ENCODE results near the gene MAPK13.
"Not testable (repeated sequence)": the region's sequence is repeated elsewhere in the genome, so short reads cannot be mapped to it uniquely, and the experiment has no call there.

MAPK13 gene

GRCh38 chr6:36129941-36130666 is at the start of gene MAPK13:
TSS of gene MAPK13 (plus strand) at chr6:36130513. CDS start at chr6:36130583, 70 bp downstream.
- Histone ChIP-seq H3K36me3 (peaks cover 7% of the 10 kb centered on the region; the same call in 1 of the 2 replicates), H3K4me2 (peak within 1 kb of the TSS; percentile 99), H3K9me3 (no peaks in the 10 kb centered on the region), H3K9ac (peak within 1 kb of the TSS; percentile 86), H4K20me1 (no peaks in the 10 kb centered on the region), H3K4me1 (peaks cover 89% of the 10 kb centered on the region), H3K27me3 (no peaks in the 10 kb centered on the region), H3K4me3 (peak within 1 kb of the TSS; percentile 75), H3K27ac (peak within 1 kb of the TSS; percentile 91)
- no peak for TF ChIP-seq Cebpa-rat (IDR thresholded peaks at IDR 0.05)

GRCh38 chr6:36082318-36082717 is 48.0 kb upstream of the MAPK13 start:
- peaks cover 98% of the 10 kb centered on the region for H3K36me3 ChIP-seq
- no peak for TF ChIP-seq Cebpa-rat (IDR thresholded peaks at IDR 0.05)
- H3K4me3 ChIP-seq = no peak overlapping the region
- H3K9ac ChIP-seq = no peak overlapping the region
- H3K4me2 ChIP-seq = no peak overlapping the region
- H4K20me1 ChIP-seq = no peaks in the 10 kb centered on the region; the same call in 1 of the 2 replicates
- H3K27me3 ChIP-seq = no peaks in the 10 kb centered on the region
- no peak overlapping the region for H3K27ac ChIP-seq
- H3K9me3 ChIP-seq = peaks cover 86% of the 10 kb centered on the region
- H3K4me1 ChIP-seq = no peaks in the 10 kb centered on the region

- H3K27ac ChIP-seq = no peak overlapping the region
- peaks cover 92% of the 10 kb centered on the region for H3K36me3 ChIP-seq
- no peak overlapping the region for H3K4me3 ChIP-seq
- no peak for TF ChIP-seq Cebpa-rat (IDR thresholded peaks at IDR 0.05)
- H4K20me1 ChIP-seq = no peaks in the 10 kb centered on the region
- no peaks in the 10 kb centered on the region for H3K27me3 ChIP-seq
- peaks cover 90% of the 10 kb centered on the region for H3K9me3 ChIP-seq
- H3K9ac ChIP-seq = no peak overlapping the region
- H3K4me2 ChIP-seq = no peak overlapping the region
- H3K4me1 ChIP-seq = no peaks in the 10 kb centered on the region
Measured at GRCh38 chr6:36083446-36083845, 46.9 kb upstream of the MAPK13 start.

GRCh38 chr6:36088204-36088603 is 42.1 kb upstream of the MAPK13 start:
- H3K4me3 ChIP-seq, H3K4me1 ChIP-seq, H3K4me2 ChIP-seq, H3K27me3 ChIP-seq, H3K9ac ChIP-seq, H3K27ac ChIP-seq, H4K20me1 ChIP-seq: not testable (repeated sequence)
- Histone ChIP-seq H3K9me3 (peaks cover 45% of the 10 kb centered on the region), H3K36me3 (peaks cover 83% of the 10 kb centered on the region)

- TF ChIP-seq Cebpa-rat (IDR thresholded peaks at IDR 0.05) = no peak
- Histone ChIP-seq H3K27me3 (no peaks in the 10 kb centered on the region), H3K27ac (no peak overlapping the region), H4K20me1 (0 out of 2 replicates have a peak, but pooled peaks cover 3% of the 10 kb centered on the region), H3K4me2 (no peak overlapping the region), H3K4me3 (no peak overlapping the region), H3K9ac (no peak overlapping the region), H3K9me3 (peaks cover 36% of the 10 kb centered on the region), H3K36me3 (peaks cover 75% of the 10 kb centered on the region), H3K4me1 (no peaks in the 10 kb centered on the region)
Measured at GRCh38 chr6:36089048-36089447, 41.3 kb upstream of the MAPK13 start.

GRCh38 chr6:36094238-36094637 is 36.1 kb upstream of the MAPK13 start:
- Histone ChIP-seq H4K20me1 (0 out of 2 replicates have a peak, but pooled peaks cover 12% of the 10 kb centered on the region), H3K36me3 (peaks cover 59% of the 10 kb centered on the region), H3K4me3 (no peak overlapping the region), H3K27me3 (no peaks in the 10 kb centered on the region), H3K4me2 (no peak overlapping the region), H3K9ac (no peak overlapping the region), H3K9me3 (no peaks in the 10 kb centered on the region), H3K27ac (no peak overlapping the region), H3K4me1 (peaks cover 18% of the 10 kb centered on the region)
- no peak for TF ChIP-seq Cebpa-rat (IDR thresholded peaks at IDR 0.05)

- no peaks in the 10 kb centered on the region for H3K27me3 ChIP-seq
- no peak overlapping the region for H3K9ac ChIP-seq
- TF ChIP-seq Cebpa-rat (IDR thresholded peaks at IDR 0.05) = no peak
- no peak overlapping the region; the same call in 1 of the 2 replicates for H3K4me2 ChIP-seq
- H3K36me3 ChIP-seq = peaks cover 58% of the 10 kb centered on the region
- no peak overlapping the region for H3K4me3 ChIP-seq
- 0 out of 2 replicates have a peak, but pooled peaks cover 12% of the 10 kb centered on the region for H4K20me1 ChIP-seq
- no peaks in the 10 kb centered on the region for H3K9me3 ChIP-seq
- H3K4me1 ChIP-seq = peaks cover 25% of the 10 kb centered on the region
- H3K27ac ChIP-seq = no peak overlapping the region
Measured at GRCh38 chr6:36094753-36095496, 35.4 kb upstream of the MAPK13 start.

GRCh38 chr6:36095497-36096391 is 34.6 kb upstream of the MAPK13 start:
- TF ChIP-seq Cebpa-rat (IDR thresholded peaks at IDR 0.05) = no peak
- Histone ChIP-seq H3K27me3 (no peaks in the 10 kb centered on the region), H3K9ac (no peak overlapping the region), H3K9me3 (no peaks in the 10 kb centered on the region), H3K36me3 (peaks cover 58% of the 10 kb centered on the region), H3K4me2 (no peak overlapping the region), H3K4me1 (peaks cover 28% of the 10 kb centered on the region), H4K20me1 (0 out of 2 replicates have a peak, but pooled peaks cover 12% of the 10 kb centered on the region), H3K4me3 (no peak overlapping the region), H3K27ac (no peak overlapping the region)

GRCh38 chr6:36098253-36098919 is 31.9 kb upstream of the MAPK13 start:
- H4K20me1 ChIP-seq = 0 out of 2 replicates have a peak, but pooled peaks cover 12% of the 10 kb centered on the region
- no peak overlapping the region for H3K27ac ChIP-seq
- no peak for TF ChIP-seq Cebpa-rat (IDR thresholded peaks at IDR 0.05)
- H3K27me3 ChIP-seq = no peaks in the 10 kb centered on the region
- H3K36me3 ChIP-seq = peaks cover 62% of the 10 kb centered on the region
- H3K9me3 ChIP-seq = no peaks in the 10 kb centered on the region
- peaks cover 28% of the 10 kb centered on the region for H3K4me1 ChIP-seq
- H3K4me2 ChIP-seq = 0 out of 2 replicates have a peak overlapping the region, but pooled peaks have one; percentile 16
- no peak overlapping the region for H3K9ac ChIP-seq
- H3K4me3 ChIP-seq = no peak overlapping the region
